Left renal cortex interstitium (tissue), 4 donors: ENCODE data around the gene KIAA0825. TPM values are rescaled to one million over a fixed set of nuclear protein-coding genes. Genes with fewer than 3 reads are reported as not detected.
"Not testable (repeated sequence)": the region's sequence is repeated elsewhere in the genome, so short reads cannot be mapped to it uniquely, and the experiment has no call there.

Experiments
- DNase-seq, 4 donors: peaks; one replicate each; pipeline ENCODE4 v3.0.0-alpha.2; 2013; ENCODE audit warnings: low read depth in 4 of 4, low spot score in 2 of 4, missing footprints in 1 of 4
- polyA plus RNA-seq, 4 donors: library from polyadenylated mRNA; unstranded; fragments of 120-200 nt; gene quantifications; one replicate each; pipeline ENCODE4 v1.2.1, GENCODE V29; 2013; ENCODE audit not compliant: insufficient read length in 4 of 4

KIAA0825 gene
- polyA plus RNA-seq, 4 donors: 4.3 to 5.2 (median 4.3) TPM

- no peak for DNase-seq
Measured at GRCh38 chr5:94140300-94140699, 478.1 kb downstream of the KIAA0825 start.

- DNase-seq: no peak
Measured at GRCh38 chr5:94130077-94130476, 488.3 kb downstream of the KIAA0825 start.

GRCh38 chr5:94125107-94125506, 493.3 kb downstream of the KIAA0825 start:
- DNase-seq: no peak

GRCh38 chr5:94116317-94116716, 502.1 kb downstream of the KIAA0825 start:
- not testable (repeated sequence) for DNase-seq

- DNase-seq: no peak
Measured at GRCh38 chr5:94113087-94113486, 505.3 kb downstream of the KIAA0825 start.

- peak; percentile 71 to 89 (median 78) for DNase-seq
Measured at GRCh38 chr5:94111209-94112004, 507.0 kb downstream of the KIAA0825 start.

- DNase-seq: no peak
Measured at GRCh38 chr5:94103514-94104245, 514.7 kb downstream of the KIAA0825 start.

Other genes with a start within 250 kb of the KIAA0825 start
- gene SLF1, start 65 bp upstream of the KIAA0825 start, polyA plus RNA-seq: 10 to 100 TPM; 11.6 to 16.1 (median 15.5) TPM